GM18861 (cell line): Measurements from ENCODE around the gene DCUN1D2.
A peak's percentile ranks its signal among the peaks of the same experiment; 100 is the strongest.
"Not testable (repeated sequence)": the region's sequence is repeated elsewhere in the genome, so short reads cannot be mapped to it uniquely, and the experiment has no call there.

Experiments
- ATAC-seq: cut with Tn5 transposase; IDR thresholded peaks from one replicate; pipeline ENCODE4 v1.9.1; 2021; ENCODE audit not compliant: unreplicated experiment

Gene DCUN1D2

GRCh38 chr13:113449693-113450347, 40.7 kb downstream of the DCUN1D2 start:
- no peak for ATAC-seq

GRCh38 chr13:113448885-113449692, 41.4 kb downstream of the DCUN1D2 start:
- no peak for ATAC-seq

GRCh38 chr13:113448545-113448884, 42.0 kb downstream of the DCUN1D2 start:
- ATAC-seq = no peak

- ATAC-seq = no peak
Observed at GRCh38 chr13:113447596-113447995, 42.9 kb downstream of the DCUN1D2 start.

GRCh38 chr13:113446488-113446854, 44.0 kb downstream of the DCUN1D2 start:
- no peak for ATAC-seq

- ATAC-seq = peak; percentile 78
Observed at GRCh38 chr13:113445791-113446487, 44.6 kb downstream of the DCUN1D2 start.

- no peak for ATAC-seq
Observed at GRCh38 chr13:113443991-113444390, 46.5 kb downstream of the DCUN1D2 start.

- no peak for ATAC-seq
Observed at GRCh38 chr13:113442985-113443362, 47.5 kb downstream of the DCUN1D2 start.

- ATAC-seq = no peak
Observed at GRCh38 chr13:113442354-113442984, 48.0 kb downstream of the DCUN1D2 start.

GRCh38 chr13:113441661-113442060, 48.9 kb downstream of the DCUN1D2 start:
- ATAC-seq = no peak

GRCh38 chr13:113437408-113438010, 53.0 kb downstream of the DCUN1D2 start:
- no peak for ATAC-seq

GRCh38 chr13:113436866-113437265, 53.6 kb downstream of the DCUN1D2 start:
- ATAC-seq = not testable (repeated sequence)

- ATAC-seq = not testable (repeated sequence)
Observed at GRCh38 chr13:113435907-113436306, 54.6 kb downstream of the DCUN1D2 start.

GRCh38 chr13:113433391-113433916, 57.1 kb downstream of the DCUN1D2 start:
- no peak for ATAC-seq

- no peak for ATAC-seq
Observed at GRCh38 chr13:113432506-113433270, 57.8 kb downstream of the DCUN1D2 start.

GRCh38 chr13:113431171-113431570, 59.3 kb downstream of the DCUN1D2 start:
- no peak for ATAC-seq

GRCh38 chr13:113430378-113431110, 60.0 kb downstream of the DCUN1D2 start:
- no peak for ATAC-seq

- no peak for ATAC-seq
Observed at GRCh38 chr13:113429608-113429985, 60.9 kb downstream of the DCUN1D2 start.

- ATAC-seq = no peak
Observed at GRCh38 chr13:113428871-113429607, 61.5 kb downstream of the DCUN1D2 start.
